ENCODE measurements around the gene FCN3. TPM values are rescaled to one million over a fixed set of nuclear protein-coding genes. Genes with fewer than 3 reads are reported as not detected.

The FCN3 gene
- total RNA-seq, 2 experiments from 2014 or later: not detected

DNA sequence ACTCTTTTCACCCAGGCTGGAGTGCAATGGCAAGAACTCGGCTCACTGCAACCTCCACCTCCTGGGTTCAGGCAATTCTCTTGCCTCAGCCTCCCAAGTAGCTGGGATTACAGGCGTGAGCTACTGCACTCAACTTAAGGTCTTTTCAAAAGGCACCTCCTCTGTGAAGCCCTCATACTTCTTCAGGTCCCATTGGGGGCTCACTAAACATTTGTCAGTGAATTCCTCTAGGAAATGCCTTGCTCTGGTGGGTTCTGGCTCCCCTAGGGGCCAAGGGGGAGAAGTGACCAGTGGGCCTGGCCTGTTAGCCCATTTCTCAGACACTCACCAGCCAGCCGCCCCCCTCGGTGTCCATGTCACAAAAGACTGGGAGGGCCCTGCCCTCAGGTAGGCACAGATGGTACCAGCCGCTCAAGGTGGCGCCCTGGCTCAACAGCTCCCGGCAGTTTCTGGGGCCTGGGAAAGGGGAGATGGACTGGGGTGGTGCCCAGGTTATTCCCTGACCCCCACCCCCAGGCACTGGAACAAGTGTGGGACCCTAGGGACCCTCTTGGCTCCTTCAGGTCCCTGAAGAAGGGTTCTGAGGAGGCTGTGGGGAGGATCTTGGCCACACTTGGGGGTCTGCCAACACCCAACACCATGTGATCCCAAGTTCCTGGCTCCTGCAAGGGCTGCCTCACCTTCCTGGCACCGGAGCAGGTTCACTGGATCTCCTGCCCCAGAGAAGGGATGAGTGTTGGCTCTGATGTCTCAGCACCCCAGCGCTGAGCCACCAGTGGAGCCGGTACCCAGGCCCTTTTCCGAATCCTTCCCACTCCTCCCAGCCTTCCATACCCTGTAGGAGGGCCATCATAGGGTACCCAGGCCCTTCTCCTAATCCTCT, 1.6 kb downstream of the FCN3 start:
- Mint-ChIP-seq H3K27ac (no peak overlapping the region), H3K4me3 (no peak overlapping the region)

DNA sequence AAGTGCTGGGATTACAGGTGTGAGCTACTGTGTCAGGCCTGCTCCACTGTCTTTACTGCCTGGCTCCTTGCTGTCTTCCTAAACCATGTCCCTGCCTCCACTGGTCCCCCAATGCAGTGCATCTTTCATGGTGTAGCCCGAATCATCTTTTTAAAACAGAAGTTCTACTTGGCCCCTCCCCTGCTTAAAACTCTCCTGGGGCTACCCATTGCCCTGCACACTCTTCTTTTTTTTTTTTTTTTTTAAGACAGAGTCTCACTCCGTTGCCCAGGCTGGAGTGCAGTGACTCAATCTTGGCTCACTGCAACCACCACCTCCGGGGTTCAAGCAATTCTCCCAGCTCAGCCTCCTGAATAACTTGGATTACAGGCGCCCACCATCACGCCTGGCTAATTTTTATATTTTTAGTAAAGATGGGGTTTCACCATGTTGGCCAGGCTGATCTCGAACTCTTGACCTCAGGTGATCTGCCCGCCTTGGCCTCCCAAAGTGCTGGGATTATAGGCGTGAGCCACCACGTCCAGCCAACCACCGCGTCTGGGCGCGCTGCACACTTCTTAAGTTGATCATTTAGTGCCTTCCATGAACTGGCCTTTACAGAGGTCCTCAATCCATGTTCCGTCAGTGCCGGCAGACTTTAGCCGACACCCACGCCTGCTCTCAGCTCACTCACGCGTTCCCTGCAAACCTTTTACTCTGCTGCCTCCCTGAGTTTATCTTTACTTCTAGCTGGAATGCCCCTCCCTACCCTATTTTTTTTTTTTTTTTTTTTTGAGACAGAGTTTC, 2.4 kb downstream of the FCN3 start:
- Mint-ChIP-seq H3K9me3 (no peaks in the 10 kb centered on the region), H3K4me1 (peaks cover 12% of the 10 kb centered on the region), H3K27me3 (no peaks in the 10 kb centered on the region), H3K36me3 (no peaks in the 10 kb centered on the region), H3K27ac (no peak overlapping the region), H3K4me3 (no peak overlapping the region)
- no peak for DNase-seq

More for the DNA sequence above, 1.6 kb downstream of the FCN3 start:
- no peak for DNase-seq
- no peaks in the 10 kb centered on the region for H3K27me3 Mint-ChIP-seq
- H3K36me3 Mint-ChIP-seq: no peaks in the 10 kb centered on the region
- no peaks in the 10 kb centered on the region for H3K9me3 Mint-ChIP-seq
- H3K4me1 Mint-ChIP-seq: peaks cover 12% of the 10 kb centered on the region

DNA sequence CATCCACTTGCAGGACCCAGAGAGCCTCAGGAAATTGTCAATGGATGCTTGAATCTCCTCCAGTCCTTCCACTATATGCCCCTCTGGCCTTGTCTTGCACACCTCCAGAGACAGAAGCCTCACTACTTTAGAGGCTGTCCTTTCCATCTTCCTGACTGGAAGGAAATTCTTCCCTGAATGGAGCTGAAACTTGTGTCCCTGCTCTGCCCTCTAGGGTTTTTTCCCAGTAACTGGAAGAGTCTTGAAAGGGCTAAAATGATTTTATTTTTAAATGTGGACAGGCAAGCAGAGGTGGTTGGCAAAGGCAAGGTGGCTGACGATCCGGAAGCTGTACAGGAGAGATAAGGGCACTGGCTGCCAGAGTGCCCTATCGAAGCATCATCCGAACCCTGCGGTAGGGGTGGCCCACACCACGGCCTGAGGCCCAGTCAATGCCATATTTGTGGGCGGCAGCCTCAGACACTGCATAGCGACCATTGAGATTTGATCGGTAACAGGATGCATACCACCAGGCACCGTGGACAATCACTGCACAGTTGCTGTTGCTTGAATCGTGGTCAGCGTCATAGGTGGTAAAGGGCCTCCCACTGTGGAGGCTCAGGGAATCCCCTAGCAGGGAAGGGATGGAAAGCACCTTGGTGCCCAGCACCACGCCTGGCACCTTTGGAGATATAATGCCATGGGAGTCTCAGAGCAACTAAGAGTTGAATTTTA, 5.6 kb downstream of the FCN3 start:
- no peak overlapping the region for H3K27ac Mint-ChIP-seq
- no peaks in the 10 kb centered on the region for H3K36me3 Mint-ChIP-seq
- DNase-seq: no peak
- no peaks in the 10 kb centered on the region for H3K9me3 Mint-ChIP-seq
- no peaks in the 10 kb centered on the region for H3K27me3 Mint-ChIP-seq
- H3K4me1 Mint-ChIP-seq: peaks cover 27% of the 10 kb centered on the region
- H3K4me3 Mint-ChIP-seq: no peak overlapping the region

DNA sequence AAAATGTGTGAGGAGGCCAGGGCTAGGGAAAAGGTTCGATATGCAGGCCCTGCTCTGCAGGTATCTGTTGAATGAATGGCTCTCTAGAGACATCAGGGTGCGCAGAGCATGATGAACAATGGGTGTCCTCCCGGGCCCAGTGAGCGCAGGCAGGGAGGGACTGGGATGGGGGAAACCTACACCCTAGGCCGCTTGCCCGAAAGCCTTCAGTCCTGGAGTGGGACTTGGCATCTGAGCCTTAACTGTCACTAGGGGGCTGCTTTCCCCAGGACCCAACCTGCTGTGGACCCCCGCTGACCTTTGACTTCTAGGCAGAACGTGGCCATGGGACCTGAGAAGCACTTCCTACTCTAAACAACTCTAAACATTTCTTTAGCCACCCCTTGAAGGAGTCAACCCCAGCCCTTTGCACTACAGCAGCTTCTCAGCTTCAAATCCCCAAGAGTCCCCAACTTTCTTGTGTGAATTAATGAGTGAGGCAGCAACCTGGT, 7.4 kb downstream of the FCN3 start:
- Mint-ChIP-seq H3K9me3 (no peaks in the 10 kb centered on the region), H3K27me3 (no peaks in the 10 kb centered on the region), H3K4me3 (peak overlapping the region; percentile 71), H3K36me3 (no peaks in the 10 kb centered on the region), H3K27ac (no peak overlapping the region), H3K4me1 (peaks cover 27% of the 10 kb centered on the region)
- DNase-seq: no peak

DNA sequence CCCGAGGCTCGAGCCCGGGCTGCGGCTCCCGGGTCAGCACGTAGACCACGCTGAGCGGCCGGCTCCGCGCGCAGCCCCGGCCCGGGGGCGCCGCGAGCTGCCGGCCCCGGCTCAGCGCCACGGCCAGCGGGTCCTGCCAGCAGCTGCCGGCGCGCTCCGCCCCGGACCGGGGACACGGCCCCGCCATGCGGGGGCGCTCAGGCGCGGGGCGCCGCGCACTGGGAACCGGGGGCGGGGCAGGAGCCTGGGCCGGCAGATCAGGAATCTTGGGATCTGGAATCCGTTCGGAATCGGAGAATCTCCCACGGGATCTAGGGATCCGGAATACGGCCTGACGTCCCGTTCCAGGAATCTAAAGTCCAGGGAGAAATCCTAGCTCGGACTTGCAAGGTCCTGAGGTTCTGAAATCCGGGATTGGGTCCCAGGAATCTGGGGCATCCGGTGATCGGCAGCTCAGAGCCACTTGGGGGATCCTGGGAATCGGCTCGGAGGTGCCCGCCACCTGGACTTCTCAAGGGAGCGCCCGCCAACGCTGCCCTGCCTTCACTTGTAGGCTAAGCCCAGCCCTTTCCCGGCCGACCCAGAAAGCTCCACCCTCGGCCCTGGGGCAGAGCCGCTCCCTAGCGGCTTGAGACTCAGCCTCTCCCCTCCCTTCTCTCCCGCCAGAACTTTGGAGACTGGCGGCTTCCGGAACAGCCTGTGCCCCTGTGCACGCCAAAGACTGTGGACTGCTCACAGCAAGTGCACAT, 8.0 kb downstream of the FCN3 start, which contains the start of gene MAP3K6:
MAP3K6 (minus strand) TSS at position 551 of the 749 bp plus-strand sequence; CDS start at position 187, 364 bp downstream.
- Mint-ChIP-seq H3K27me3 (no peaks in the 10 kb centered on the region), H3K9me3 (no peaks in the 10 kb centered on the region), H3K36me3 (no peaks in the 10 kb centered on the region), H3K4me1 (peaks cover 27% of the 10 kb centered on the region), H3K27ac (peak within 1 kb of the TSS; percentile 69), H3K4me3 (peak within 1 kb of the TSS; percentile 84)
- DNase-seq: peak; percentile 49

DNA sequence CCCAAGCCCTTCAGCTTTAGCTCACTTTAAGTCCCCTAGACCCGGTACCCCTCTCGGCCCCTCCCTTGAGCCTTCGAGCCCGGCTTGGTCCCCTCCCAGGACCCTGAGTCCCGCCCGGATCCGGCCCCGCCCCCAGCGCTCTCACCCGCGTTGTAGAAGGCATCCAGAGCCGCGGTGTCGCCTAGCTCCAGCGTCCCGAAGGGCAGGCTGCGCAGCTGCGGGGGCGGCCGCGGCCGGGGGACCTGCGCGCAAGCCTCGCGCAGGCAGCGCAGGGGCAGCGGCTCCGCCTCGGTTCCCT, 8.6 kb downstream of the FCN3 start:
- Mint-ChIP-seq H3K27me3 (no peaks in the 10 kb centered on the region), H3K27ac (peak overlapping the region; percentile 69), H3K4me1 (peaks cover 27% of the 10 kb centered on the region)

DNA sequence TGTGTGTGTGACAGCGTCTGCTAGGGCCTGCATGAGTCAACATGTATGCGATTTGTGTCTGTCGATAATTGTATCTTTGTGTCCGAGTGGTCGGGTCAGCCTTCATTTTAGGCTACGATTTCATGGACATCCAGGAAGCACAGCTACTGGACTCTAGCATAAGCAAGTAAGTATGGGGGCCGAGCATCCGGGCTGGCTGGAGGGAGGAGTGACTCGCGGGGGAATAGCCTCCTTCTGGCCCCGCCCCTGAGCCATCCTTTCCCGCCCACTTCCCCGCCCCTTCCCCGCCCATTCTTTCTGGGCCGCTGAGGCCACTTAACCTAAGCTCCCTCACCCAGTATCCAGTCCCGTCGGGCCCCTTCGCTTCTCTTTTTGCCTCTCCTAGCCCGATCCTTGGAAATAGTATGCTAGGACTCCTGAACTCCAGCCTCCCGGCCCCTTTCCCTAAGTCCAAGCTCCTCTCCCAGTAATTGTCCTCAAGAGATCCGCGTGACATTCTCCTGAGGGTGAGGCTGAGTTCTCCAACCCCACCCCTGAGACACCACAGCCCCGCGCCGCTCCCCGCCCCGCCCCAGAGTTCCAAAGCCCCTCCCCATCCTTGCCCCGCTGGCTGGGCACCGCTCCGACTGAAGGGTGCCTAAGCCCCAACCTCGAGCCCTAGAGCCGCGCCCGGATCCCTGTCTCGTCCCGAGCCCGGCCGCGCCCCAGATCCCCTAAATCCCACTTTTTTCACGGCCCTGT, 9.1 kb downstream of the FCN3 start:
- Mint-ChIP-seq H3K4me1 (peaks cover 27% of the 10 kb centered on the region), H3K27me3 (no peaks in the 10 kb centered on the region), H3K4me3 (peak overlapping the region; percentile 84), H3K9me3 (no peaks in the 10 kb centered on the region), H3K27ac (peak overlapping the region; percentile 69), H3K36me3 (no peaks in the 10 kb centered on the region)
- DNase-seq: peak; percentile 70

More for the DNA sequence above, 8.6 kb downstream of the FCN3 start:
- Mint-ChIP-seq H3K9me3 (no peaks in the 10 kb centered on the region), H3K4me3 (peak overlapping the region; percentile 84), H3K36me3 (no peaks in the 10 kb centered on the region)
- DNase-seq: peak; percentile 87

DNA sequence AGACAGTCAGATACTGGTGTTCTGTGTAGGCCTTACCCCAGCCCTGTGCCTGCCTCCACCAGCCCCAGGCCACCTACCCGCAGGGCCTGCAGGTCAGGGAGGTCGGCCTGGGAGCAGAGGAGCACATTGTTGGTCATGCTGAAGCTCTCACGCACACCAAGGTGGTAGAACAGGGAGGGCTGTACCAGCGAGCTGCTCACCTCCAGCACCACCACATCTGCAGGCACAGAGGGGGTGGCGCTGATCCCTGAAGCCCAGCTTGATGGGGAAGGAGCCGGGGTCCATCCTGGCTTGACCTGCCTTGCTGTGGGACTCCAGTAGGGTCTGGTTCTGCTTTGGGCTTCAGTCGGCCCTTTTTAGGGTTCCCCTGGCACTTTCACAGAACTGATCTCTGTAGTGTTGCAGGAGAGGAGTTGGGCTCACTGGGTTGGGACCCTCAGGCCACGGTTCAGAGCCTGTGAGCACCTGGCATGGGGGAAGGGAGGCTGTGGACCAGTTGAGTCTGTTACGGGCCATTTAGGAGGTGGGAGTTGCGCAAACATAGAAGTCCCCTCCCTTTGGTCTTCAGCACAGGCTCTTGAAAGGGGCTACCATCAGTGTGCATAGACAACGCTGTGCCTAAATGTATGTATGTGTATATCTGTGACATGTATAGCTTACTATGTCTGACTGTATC, 9.8 kb downstream of the FCN3 start:
- H3K4me3 Mint-ChIP-seq: peak overlapping the region; percentile 84
- no peaks in the 10 kb centered on the region for H3K27me3 Mint-ChIP-seq
- no peaks in the 10 kb centered on the region for H3K9me3 Mint-ChIP-seq
- DNase-seq: no peak
- H3K4me1 Mint-ChIP-seq: peaks cover 30% of the 10 kb centered on the region
- no peak overlapping the region for H3K27ac Mint-ChIP-seq
- H3K36me3 Mint-ChIP-seq: no peaks in the 10 kb centered on the region

DNA sequence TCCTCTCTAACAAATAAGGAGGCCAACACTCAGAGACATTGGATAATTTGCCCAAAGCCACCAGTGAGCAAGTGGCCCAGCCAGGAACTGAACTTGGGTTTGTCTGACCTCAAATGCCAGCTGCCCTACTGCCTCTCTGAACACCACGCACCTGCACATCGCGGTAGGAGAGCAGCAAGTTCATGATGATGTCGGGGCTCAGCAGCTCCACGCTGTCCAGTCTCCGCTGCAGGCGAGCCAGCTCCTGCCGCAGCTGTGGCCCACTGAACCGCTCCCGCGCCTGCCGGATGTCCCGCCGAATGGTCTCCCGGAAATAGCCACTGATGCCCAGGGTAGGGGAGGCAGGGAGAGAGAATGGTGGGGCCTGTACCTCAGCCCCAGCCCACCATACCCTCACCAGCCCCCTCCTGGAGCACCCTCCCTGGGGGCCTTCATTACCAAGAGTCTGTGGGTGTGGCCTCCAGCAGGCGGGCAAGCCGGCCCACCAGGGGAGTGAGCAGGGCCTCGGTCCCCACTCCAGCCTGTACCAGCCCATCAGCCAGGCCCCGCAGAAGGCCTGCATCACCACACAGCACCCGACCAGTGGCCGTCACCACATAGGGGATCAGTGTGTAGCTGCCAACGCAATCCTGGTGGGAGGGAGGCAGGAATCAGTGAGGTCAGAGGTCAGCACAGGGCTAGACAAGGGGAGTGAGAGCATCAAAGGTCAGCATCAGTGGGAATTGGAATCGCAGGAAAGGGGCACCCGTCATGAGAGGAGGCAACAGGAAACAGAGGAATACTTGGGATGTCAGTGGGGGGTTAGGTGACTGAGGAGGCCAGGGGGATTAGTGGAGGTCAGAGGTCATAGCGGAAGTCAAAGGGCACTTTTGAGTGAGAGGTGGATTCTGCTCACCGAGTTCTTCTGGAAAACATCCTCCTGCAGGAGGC, 10.6 kb downstream of the FCN3 start:
- no peak for DNase-seq
- Mint-ChIP-seq H3K27ac (no peak overlapping the region), H3K9me3 (no peaks in the 10 kb centered on the region), H3K36me3 (no peaks in the 10 kb centered on the region), H3K27me3 (peaks cover 2% of the 10 kb centered on the region), H3K4me1 (peaks cover 28% of the 10 kb centered on the region), H3K4me3 (no peak overlapping the region)

DNA sequence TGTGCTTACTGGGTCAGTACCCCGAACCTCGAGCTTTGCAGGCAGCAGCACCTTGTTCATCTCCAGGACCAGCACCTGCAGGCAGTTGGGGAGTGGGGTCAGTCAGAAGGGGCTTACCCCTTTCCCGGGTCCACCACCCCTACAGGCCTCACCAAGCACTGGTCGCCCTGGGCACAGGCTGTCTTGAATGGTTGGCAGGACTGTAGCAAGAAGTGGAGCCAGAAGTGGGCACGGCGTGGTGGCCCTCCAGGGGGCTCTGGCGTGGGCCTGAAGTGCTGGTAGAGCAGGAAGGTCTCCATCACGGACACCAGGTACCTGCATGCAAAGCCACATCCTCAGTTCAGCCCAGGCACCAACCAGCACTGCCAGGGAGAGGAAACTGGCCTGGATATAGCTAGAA, 13.1 kb downstream of the FCN3 start:
- H3K4me3 Mint-ChIP-seq: no peak overlapping the region
- no peaks in the 10 kb centered on the region for H3K9me3 Mint-ChIP-seq
- no peaks in the 10 kb centered on the region for H3K36me3 Mint-ChIP-seq
- peaks cover 4% of the 10 kb centered on the region for H3K27me3 Mint-ChIP-seq
- no peak overlapping the region for H3K27ac Mint-ChIP-seq
- DNase-seq: no peak
- peaks cover 37% of the 10 kb centered on the region for H3K4me1 Mint-ChIP-seq

DNA sequence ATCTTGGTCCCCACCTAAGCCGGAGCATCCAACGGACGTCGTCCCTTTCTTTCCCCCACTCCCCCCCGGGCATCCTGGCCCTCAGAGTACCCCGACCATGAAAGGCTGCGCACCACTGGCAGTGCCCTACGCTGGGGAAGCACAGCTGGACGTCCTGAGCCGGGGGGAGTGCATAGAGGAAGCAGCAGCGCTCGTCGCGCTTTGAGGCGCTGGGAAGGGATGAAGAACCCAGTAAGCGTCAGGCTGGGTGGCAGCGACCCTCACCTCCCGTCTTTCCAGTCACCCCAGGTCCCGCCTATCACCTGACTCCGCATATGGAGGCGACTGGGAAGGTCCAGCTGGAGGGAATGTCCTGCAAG, 13.6 kb downstream of the FCN3 start:
- H3K4me1 Mint-ChIP-seq: peaks cover 43% of the 10 kb centered on the region
- no peaks in the 10 kb centered on the region for H3K36me3 Mint-ChIP-seq

DNA sequence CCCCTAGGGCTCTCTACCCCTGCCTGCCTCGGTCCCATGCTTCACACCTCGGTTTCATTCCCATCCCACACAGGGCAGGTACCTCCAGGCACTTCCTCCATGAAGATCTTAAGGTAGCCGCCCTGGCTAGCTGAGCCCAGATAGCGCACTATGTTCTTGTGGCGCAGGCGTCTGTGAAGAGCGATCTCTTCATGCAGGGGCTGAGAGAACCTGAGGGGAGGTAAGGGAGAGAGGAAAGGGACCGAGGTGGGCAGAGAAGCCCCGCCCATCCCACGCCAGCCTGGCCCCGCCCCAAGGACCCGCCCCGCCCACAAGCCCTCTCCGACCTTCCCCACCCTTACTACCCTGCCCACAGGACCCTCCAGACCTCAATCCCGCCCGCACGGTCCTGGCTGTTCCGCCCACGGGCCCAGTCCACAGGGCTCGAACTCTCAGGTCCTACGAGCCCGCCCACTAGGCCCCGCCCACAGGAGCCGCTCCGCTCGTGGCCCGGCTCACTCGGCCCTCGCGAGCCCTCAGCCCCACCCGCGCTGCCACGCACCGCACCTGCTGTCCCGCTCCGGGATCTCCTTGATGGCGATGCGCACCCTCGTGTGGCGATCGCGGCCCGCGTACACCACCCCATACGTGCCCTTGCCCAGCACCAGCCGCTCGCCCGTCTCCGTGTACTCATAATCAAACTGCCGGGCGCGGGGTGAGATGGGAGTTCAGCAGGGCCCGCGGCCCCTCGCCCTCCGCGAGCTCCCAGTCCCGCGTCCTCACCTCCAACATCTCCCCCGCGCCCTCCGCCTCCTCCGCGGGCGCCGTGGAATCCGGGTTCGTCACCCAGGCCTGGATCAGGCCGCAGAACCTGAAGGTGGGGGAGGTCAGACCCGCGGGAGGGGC, 14.2 kb downstream of the FCN3 start:
- DNase-seq: peak; percentile 27
- H3K36me3 Mint-ChIP-seq: peaks cover 4% of the 10 kb centered on the region
- peak overlapping the region; percentile 68 for H3K4me3 Mint-ChIP-seq
- H3K27ac Mint-ChIP-seq: no peak overlapping the region
- no peaks in the 10 kb centered on the region for H3K9me3 Mint-ChIP-seq
- H3K4me1 Mint-ChIP-seq: peaks cover 44% of the 10 kb centered on the region
- H3K27me3 Mint-ChIP-seq: peaks cover 4% of the 10 kb centered on the region

More for the DNA sequence above, 13.6 kb downstream of the FCN3 start:
- no peak overlapping the region for H3K27ac Mint-ChIP-seq
- peaks cover 4% of the 10 kb centered on the region for H3K27me3 Mint-ChIP-seq
- DNase-seq: no peak
- H3K4me3 Mint-ChIP-seq: no peak overlapping the region
- H3K9me3 Mint-ChIP-seq: no peaks in the 10 kb centered on the region

All from activated naive CD8-positive, alpha-beta T cell treated with anti-CD3 and anti-CD28 coated beads for 36 hours (primary cell).